Heart left ventricle (tissue), 13 donors: Measurements from ENCODE around the gene COL24A1.

Experiments
- POLR2A ChIP-seq, 2 donors: fragments of 450-650 bp; IDR thresholded peaks; one replicate each; pipeline ENCODE4 v1.6.1; 2017; ENCODE audit warnings: antibody characterized with exemption in 2 of 2, mild to moderate bottlenecking in 2 of 2, moderate library complexity in 2 of 2
- TF ChIP-seq, protein P1 (sequence below), 12 donors: fragments of 200-600 bp; sonication (generic) in 4 of 12; IDR thresholded peaks; one replicate each; pipeline versions ENCODE4 v1.5.0 to v1.8.0; 2018 to 2022; ENCODE audit warnings: antibody characterized with exemption in 12 of 12, mild to moderate bottlenecking in 5 of 12
- donor health status: ischemic (EF 13 %, LVEDD 7.1; RV severe dilation, severe dysfunction).
- donor health status: DM: no; HTN: yes; CAD: no.
- donor health status: DM: no; HTN: no; CAD: no.
- donor health status: ischemic (EF 25% LVEDD 6.9; RV normal size, moderate dysfunction).
- donor health status: ischemic (EF 25% LVEDD 5.7; RV mildly dilated, moderate dysfunction).
- donor health status: ischemic (EF 35%, LVEDD 5.7; RV mildly dilated, moderate dysfunction).
- donor health status: nonischemic (EF 11% LVEDD 7.7; RV severe dilation, severe dysfunction).
- donor health status: DM: yes; HTN: yes; CAD: no.
- donor health status: PGD.
- donor health status: ischemic (EF 29% LVEDD 5.4; RV normal size, mild dysfunction).
- donor health status: nonischemic (EF 23%, LVEDD 6.1; RV moderate dilation, normal function).

DNA sequence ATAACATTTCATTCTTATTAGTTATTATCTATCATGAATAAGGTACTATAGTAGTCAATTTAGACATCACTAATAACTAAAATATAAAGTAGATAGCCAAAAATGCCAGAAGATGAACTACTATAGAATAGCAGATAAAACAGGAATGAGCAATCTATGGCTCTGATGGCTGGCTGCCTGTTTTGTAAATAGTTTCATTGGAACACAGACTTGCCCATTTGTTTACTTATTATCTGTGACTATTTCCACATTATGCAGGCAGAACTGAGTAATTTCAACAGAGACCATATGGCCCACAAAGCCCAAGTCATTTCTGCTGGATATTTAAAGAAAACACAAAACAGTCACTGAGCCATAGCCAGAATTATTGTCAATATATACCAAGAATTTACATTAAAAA lies 222.1 kb downstream of the COL24A1 start:
- TF ChIP-seq, protein P1, sequence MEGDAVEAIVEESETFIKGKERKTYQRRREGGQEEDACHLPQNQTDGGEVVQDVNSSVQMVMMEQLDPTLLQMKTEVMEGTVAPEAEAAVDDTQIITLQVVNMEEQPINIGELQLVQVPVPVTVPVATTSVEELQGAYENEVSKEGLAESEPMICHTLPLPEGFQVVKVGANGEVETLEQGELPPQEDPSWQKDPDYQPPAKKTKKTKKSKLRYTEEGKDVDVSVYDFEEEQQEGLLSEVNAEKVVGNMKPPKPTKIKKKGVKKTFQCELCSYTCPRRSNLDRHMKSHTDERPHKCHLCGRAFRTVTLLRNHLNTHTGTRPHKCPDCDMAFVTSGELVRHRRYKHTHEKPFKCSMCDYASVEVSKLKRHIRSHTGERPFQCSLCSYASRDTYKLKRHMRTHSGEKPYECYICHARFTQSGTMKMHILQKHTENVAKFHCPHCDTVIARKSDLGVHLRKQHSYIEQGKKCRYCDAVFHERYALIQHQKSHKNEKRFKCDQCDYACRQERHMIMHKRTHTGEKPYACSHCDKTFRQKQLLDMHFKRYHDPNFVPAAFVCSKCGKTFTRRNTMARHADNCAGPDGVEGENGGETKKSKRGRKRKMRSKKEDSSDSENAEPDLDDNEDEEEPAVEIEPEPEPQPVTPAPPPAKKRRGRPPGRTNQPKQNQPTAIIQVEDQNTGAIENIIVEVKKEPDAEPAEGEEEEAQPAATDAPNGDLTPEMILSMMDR (IDR thresholded peaks at IDR 0.05) = no peak
- no peak for TF ChIP-seq POLR2A (IDR thresholded peaks at IDR 0.05)
